Calu3 (cell line): Measurements from ENCODE around the gene DNAAF5. TPM values are rescaled to one million over a fixed set of nuclear protein-coding genes. Genes with fewer than 3 reads are reported as not detected.
A peak's percentile ranks its signal among the peaks of the same experiment; 100 is the strongest.

ENCODE experiments used
- Bru-seq: library from RNA; stranded (reverse); fragments of 400-500 nt; gene quantifications from one replicate; lab custom pipeline; 2021; lab: Mats Ljungman, UMichigan
- BruChase-seq, 2 experiments: library from RNA; stranded (reverse); fragments of 400-500 nt; gene quantifications; one replicate each; lab custom pipeline; 2021; lab: Mats Ljungman, UMichigan
- BruUV-seq: library from RNA; stranded (reverse); fragments of 400-500 nt; replicated peaks from 2 replicates; lab custom pipeline; 2021; lab: Mats Ljungman, UMichigan
- CTCF ChIA-PET: fragments of 300-600 bp; sonication (Branson Sonifier 250); formaldehyde crosslinking; loops from one replicate; lab custom pipeline; 2022; ENCODE audit warnings: antibody characterized with exemption; lab: Charles Lee
- DNase-seq: peaks from one replicate; pipeline ENCODE4 v3.0.0; 2022
- H3K27ac Mint-ChIP-seq: one replicate; pipeline ENCODE4 v1.8.0; 2022; ENCODE audit warnings: mixed read lengths; ENCODE audit not compliant: unreplicated experiment
- H3K27me3 Mint-ChIP-seq: one replicate; pipeline ENCODE4 v1.8.0; 2022; ENCODE audit warnings: mixed read lengths; ENCODE audit not compliant: unreplicated experiment
- H3K36me3 Mint-ChIP-seq: one replicate; pipeline ENCODE4 v1.8.0; 2022; ENCODE audit warnings: mild to moderate bottlenecking, moderate library complexity, mixed read lengths; ENCODE audit not compliant: insufficient read depth, unreplicated experiment
- H3K4me1 Mint-ChIP-seq: one replicate; pipeline ENCODE4 v1.8.0; 2022; ENCODE audit warnings: mild to moderate bottlenecking, low read depth, mixed read lengths; ENCODE audit not compliant: unreplicated experiment
- H3K4me3 Mint-ChIP-seq: one replicate; pipeline ENCODE4 v1.8.0; 2022; ENCODE audit warnings: mild to moderate bottlenecking, low read depth, moderate library complexity, mixed read lengths; ENCODE audit not compliant: unreplicated experiment
- H3K9me3 Mint-ChIP-seq: one replicate; pipeline ENCODE4 v1.8.0; 2022; ENCODE audit warnings: low read depth, mixed read lengths; ENCODE audit not compliant: unreplicated experiment
- intact Hi-C: fragments of 100-400 bp; cut with micrococcal nuclease; formaldehyde crosslinking; loops from one replicate; pipeline ENCODE4 v1.10.0; 2022; ENCODE audit not compliant: unreplicated experiment
- long read RNA-seq: library from polyadenylated mRNA; stranded (forward); transcript quantifications from one replicate; pipeline ENCODE4 v2.0.0, GENCODE V29; 2022
- total RNA-seq: library from RNA; stranded (reverse); gene quantifications from 2 replicates; pipeline ENCODE4 v1.2.3, GENCODE V29; 2022
- TF ChIP-seq, protein P1 (sequence below): fragments of 200-600 bp; IDR thresholded peaks from one replicate; pipeline ENCODE4 v1.8.0; 2022; ENCODE audit warnings: antibody characterized with exemption; ENCODE audit not compliant: unreplicated experiment

DNAAF5 gene
- 54.0 and 57.2 TPM in 2 replicates for total RNA-seq
- Bru-seq, nascent RNA: percentile 78 among the genes with signal in this experiment
- percentile 81 among the genes with signal in this experiment for BruChase-seq, experiment 1, labeled RNA remaining after a 6-hour chase
- percentile 83 among the genes with signal in this experiment for BruChase-seq, experiment 2, labeled RNA remaining after a 2-hour chase
- long read RNA-seq, transcript DNAAF5-201 (13 exons, 3,410 nt): major isoform, 45 of 70 reads
- long read RNA-seq, partial matches to known transcripts: 4 of 70 reads
- long read RNA-seq, other reads (novel, unspliced or antisense): 20 of 70 reads

- Mint-ChIP-seq H3K36me3 (peaks cover 55% of the 10 kb centered on the region), H3K4me1 (peaks cover 11% of the 10 kb centered on the region), H3K4me3 (peak within 1 kb of the TSS; percentile 71), H3K9me3 (peaks cover 13% of the 10 kb centered on the region), H3K27ac (peak within 1 kb of the TSS; percentile 84), H3K27me3 (no peaks in the 10 kb centered on the region)
- TSS peak; percentile 58 for BruUV-seq
- TF ChIP-seq, protein P1, sequence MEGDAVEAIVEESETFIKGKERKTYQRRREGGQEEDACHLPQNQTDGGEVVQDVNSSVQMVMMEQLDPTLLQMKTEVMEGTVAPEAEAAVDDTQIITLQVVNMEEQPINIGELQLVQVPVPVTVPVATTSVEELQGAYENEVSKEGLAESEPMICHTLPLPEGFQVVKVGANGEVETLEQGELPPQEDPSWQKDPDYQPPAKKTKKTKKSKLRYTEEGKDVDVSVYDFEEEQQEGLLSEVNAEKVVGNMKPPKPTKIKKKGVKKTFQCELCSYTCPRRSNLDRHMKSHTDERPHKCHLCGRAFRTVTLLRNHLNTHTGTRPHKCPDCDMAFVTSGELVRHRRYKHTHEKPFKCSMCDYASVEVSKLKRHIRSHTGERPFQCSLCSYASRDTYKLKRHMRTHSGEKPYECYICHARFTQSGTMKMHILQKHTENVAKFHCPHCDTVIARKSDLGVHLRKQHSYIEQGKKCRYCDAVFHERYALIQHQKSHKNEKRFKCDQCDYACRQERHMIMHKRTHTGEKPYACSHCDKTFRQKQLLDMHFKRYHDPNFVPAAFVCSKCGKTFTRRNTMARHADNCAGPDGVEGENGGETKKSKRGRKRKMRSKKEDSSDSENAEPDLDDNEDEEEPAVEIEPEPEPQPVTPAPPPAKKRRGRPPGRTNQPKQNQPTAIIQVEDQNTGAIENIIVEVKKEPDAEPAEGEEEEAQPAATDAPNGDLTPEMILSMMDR: no peak
- intact Hi-C loops: no loop called here
- CTCF ChIA-PET: interaction anchor here (0.5 kb wide), 1 partner anchor 60 kb away, joined by 3 read pairs; no protein-coding TSS in a partner anchor
- DNase-seq: peak; percentile 94
These were observed at the start of gene DNAAF5 for GRCh38 chr7:726084-726853. Gene DNAAF5, plus strand, starts transcription at chr7:726699. Its CDS starts 22 bp downstream, at chr7:726721.

GRCh38 chr7:676972-677385 lies 49.5 kb upstream of the DNAAF5 start:
- CTCF ChIA-PET: no interaction called here
- peaks cover 11% of the 10 kb centered on the region for H3K36me3 Mint-ChIP-seq
- no peak overlapping the region for H3K27ac Mint-ChIP-seq
- H3K9me3 Mint-ChIP-seq: peaks cover 5% of the 10 kb centered on the region
- TF ChIP-seq, protein P1: no peak
- no peaks in the 10 kb centered on the region for H3K4me1 Mint-ChIP-seq
- no peak for DNase-seq
- BruUV-seq: no TSS peak
- intact Hi-C loops: no loop called here
- no peaks in the 10 kb centered on the region for H3K27me3 Mint-ChIP-seq
- no peak overlapping the region for H3K4me3 Mint-ChIP-seq

GRCh38 chr7:680411-681127 lies 45.9 kb upstream of the DNAAF5 start:
- no peak overlapping the region for H3K4me3 Mint-ChIP-seq
- H3K4me1 Mint-ChIP-seq: no peaks in the 10 kb centered on the region
- no peaks in the 10 kb centered on the region for H3K27me3 Mint-ChIP-seq
- peaks cover 12% of the 10 kb centered on the region for H3K9me3 Mint-ChIP-seq
- no TSS peak for BruUV-seq
- CTCF ChIA-PET: no interaction called here
- H3K36me3 Mint-ChIP-seq: peaks cover 11% of the 10 kb centered on the region
- no peak overlapping the region for H3K27ac Mint-ChIP-seq
- intact Hi-C loops: no loop called here
- DNase-seq: no peak
- TF ChIP-seq, protein P1: no peak
